IMR-90 (cell line): ENCODE data around the gene ROBO3. TPM values are rescaled to one million over a fixed set of nuclear protein-coding genes. Genes with fewer than 3 reads are reported as not detected.

Experiments used
- ATAC-seq: fragments of 200-7000 bp; cut with Tn5 transposase; 2 replicates; pipeline ENCODE4 v1.9.1; 2020; ENCODE audit warnings: low read depth, mild to moderate bottlenecking, moderate library complexity
- BruUV-seq: library from RNA; stranded (reverse); fragments of 400-500 nt; replicated peaks from 2 replicates; lab custom pipeline; 2021; lab: Mats Ljungman, UMichigan
- CTCF ChIA-PET: fragments of 300-600 bp; formaldehyde crosslinking; extraction: SDS; loops from one replicate; lab custom pipeline; 2021; ENCODE audit warnings: antibody characterized with exemption; lab: Yijun Ruan, JAX
- POLR2A ChIA-PET: fragments of 300-600 bp; sonication (Branson Sonifier 250); formaldehyde crosslinking; loops from one replicate; lab custom pipeline; 2022; ENCODE audit warnings: antibody characterized with exemption; ENCODE audit not compliant: unreplicated experiment; lab: Charles Lee
- DNase-seq: peaks from one replicate; pipeline ENCODE4 v3.0.0; 2013
- H2AFZ ChIP-seq: replicated peaks from 2 replicates; pipeline ENCODE3; 2013; ENCODE audit warnings: low read length, mild to moderate bottlenecking; ENCODE audit not compliant: poor library complexity
- H2AK5ac ChIP-seq: 2 replicates; pipeline ENCODE4 v1.6.1; 2013; ENCODE audit warnings: low read depth, low read length, inconsistent platforms
- H2AK9ac ChIP-seq: replicated peaks from 2 replicates; pipeline ENCODE3; 2013; ENCODE audit warnings: mild to moderate bottlenecking, low read depth, low read length, moderate library complexity; ENCODE audit not compliant: poor library complexity
- H2BK120ac ChIP-seq: 2 replicates; pipeline ENCODE4 v1.6.1; 2013; ENCODE audit warnings: low read depth, low read length, inconsistent platforms
- H2BK15ac ChIP-seq: 3 replicates; pipeline ENCODE4 v1.6.1; 2013; ENCODE audit warnings: low read depth, low read length, inconsistent platforms
- H2BK20ac ChIP-seq: 2 replicates; pipeline ENCODE4 v1.6.1; 2013; ENCODE audit warnings: low read depth, mild to moderate bottlenecking, inconsistent platforms, low read length, moderate library complexity
- H2BK5ac ChIP-seq: 2 replicates; pipeline ENCODE4 v1.6.1; 2013; ENCODE audit warnings: mild to moderate bottlenecking, low read depth, low read length, inconsistent platforms; ENCODE audit not compliant: poor library complexity, severe bottlenecking
- H3K14ac ChIP-seq: replicated peaks from 2 replicates; pipeline ENCODE4 v1.6.1; 2013; ENCODE audit warnings: low read depth, low read length, inconsistent platforms
- H3K18ac ChIP-seq: 2 replicates; pipeline ENCODE4 v1.6.1; 2013; ENCODE audit warnings: low read depth, low read length, control low read depth
- H3K23ac ChIP-seq: 2 replicates; pipeline ENCODE4 v1.6.1; 2013; ENCODE audit warnings: low read depth, low read length, inconsistent platforms
- H3K27ac ChIP-seq: 2 replicates; pipeline ENCODE4 v1.5.1; 2013; ENCODE audit warnings: mild to moderate bottlenecking, control low read depth, low read length; ENCODE audit not compliant: insufficient read depth
- H3K27me3 ChIP-seq: 2 replicates; pipeline ENCODE4 v1.6.1; 2013; ENCODE audit warnings: low read length; ENCODE audit not compliant: control insufficient read depth, insufficient read depth
- H3K36me3 ChIP-seq: 2 replicates; pipeline ENCODE4 v1.6.1; 2013; ENCODE audit warnings: low read length, mixed read lengths; ENCODE audit not compliant: control insufficient read depth, insufficient read depth
- H3K4ac ChIP-seq: 2 replicates; pipeline ENCODE4 v1.6.1; 2013; ENCODE audit warnings: low read depth, low read length, inconsistent platforms
- H3K4me1 ChIP-seq: 2 replicates; pipeline ENCODE4 v1.6.1; 2013; ENCODE audit warnings: low read length, mixed read lengths; ENCODE audit not compliant: control insufficient read depth, insufficient read depth
- H3K4me2 ChIP-seq: 2 replicates; pipeline ENCODE4 v1.6.1; 2013; ENCODE audit warnings: low read depth, mild to moderate bottlenecking, control low read depth, low read length, moderate library complexity
- H3K4me3 ChIP-seq: 2 replicates; pipeline ENCODE4 v1.5.1; 2013; ENCODE audit warnings: low read depth, mild to moderate bottlenecking, control low read depth, low read length, moderate library complexity; ENCODE audit not compliant: insufficient read depth
- H3K56ac ChIP-seq: 2 replicates; pipeline ENCODE4 v1.6.1; 2013; ENCODE audit warnings: low read length, inconsistent platforms; ENCODE audit not compliant: insufficient read depth; ENCODE audit errors: extremely low read depth
- H3K79me1 ChIP-seq, 2 experiments: 2 replicates each; pipeline ENCODE4 v1.6.1; 2013; ENCODE audit warnings: low read length in 2 of 2, inconsistent platforms in 1 of 2, low read depth in 1 of 2
- H3K9ac ChIP-seq: 2 replicates; pipeline ENCODE4 v1.6.1; 2013; ENCODE audit warnings: low read depth, low read length, control low read depth
- H3K9me1 ChIP-seq: 2 replicates; pipeline ENCODE4 v1.6.1; 2013; ENCODE audit warnings: low read length, inconsistent platforms; ENCODE audit not compliant: insufficient read depth
- H3K9me3 ChIP-seq: 2 replicates; pipeline ENCODE4 v1.6.1; 2013; ENCODE audit warnings: low read length; ENCODE audit not compliant: control insufficient read depth, insufficient read depth
- H4K20me1 ChIP-seq: 2 replicates; pipeline ENCODE4 v1.6.1; 2013; ENCODE audit warnings: low read length, inconsistent platforms; ENCODE audit not compliant: insufficient read depth
- H4K5ac ChIP-seq: 2 replicates; pipeline ENCODE4 v1.6.1; 2013; ENCODE audit warnings: mild to moderate bottlenecking, low read depth, low read length, control low read depth
- H4K8ac ChIP-seq, 2 experiments: 2 replicates each; pipeline ENCODE4 v1.6.1; 2013; ENCODE audit warnings: low read depth in 2 of 2, low read length in 2 of 2, control low read depth in 1 of 2, inconsistent platforms in 1 of 2
- H4K91ac ChIP-seq: 2 replicates; pipeline ENCODE4 v1.6.1; 2013; ENCODE audit warnings: low read depth, low read length, inconsistent platforms; ENCODE audit not compliant: insufficient read depth
- FOS ChIP-seq: fragments of 150-350 bp; IDR thresholded peaks from 2 replicates; pipeline ENCODE4 v1.6.1; 2016; ENCODE audit warnings: low read depth, low read length
- RFX5 ChIP-seq: IDR thresholded peaks from 2 replicates; pipeline ENCODE4 v1.8.0; 2012; ENCODE audit warnings: low read depth, mild to moderate bottlenecking, low read length, moderate library complexity
- WGBS, 2 experiments: methylation state at CpG; one replicate each; pipeline versions ENCODE4 v1.1.5 to v1.1.7; 2013; ENCODE audit warnings: missing lambda C conversion rate in 2 of 2; ENCODE audit not compliant: insufficient read length in 1 of 2; ENCODE audit errors: extremely low coverage in 2 of 2; 5-methylcytosine and 5-hydroxymethylcytosine counted together
- dilution Hi-C: fragments of 300-500 bp; cut with HindIII; formaldehyde crosslinking; loops from one replicate; pipeline ENCODE4 v1.14.3; 2018; ENCODE audit warnings: low sequenced_read_pairs; ENCODE audit not compliant: unreplicated experiment
- in situ Hi-C: fragments of 300-500 bp; cut with MboI; formaldehyde crosslinking; loops from 3 replicates; pipeline ENCODE4 v1.14.3; 2019; ENCODE audit warnings: low sequenced_read_pairs, inconsistent platforms, mixed read lengths
- intact Hi-C: fragments of 100-400 bp; cut with micrococcal nuclease; formaldehyde crosslinking; loops from 2 replicates; pipeline ENCODE4 v1.10.0; 2022
- polyA plus RNA-seq, 3 experiments: library from polyadenylated mRNA; depleted of rRNA; stranded (reverse); fragments of >200 nt; gene quantifications; 2 replicates each; pipeline ENCODE4 v1.2.3, GENCODE V29; 2012; ENCODE audit warnings: low replicate concordance in 1 of 3
- total RNA-seq: library from RNA; depleted of rRNA; stranded (reverse); fragments of >200 nt; gene quantifications from 2 replicates; pipeline ENCODE4 v1.2.3, GENCODE V29; 2012

The ROBO3 gene
- total and polyA plus RNA-seq, 2 of the 4 experiments (the other 2 are of a cell fraction), result 12.0 to 54.1 TPM

GRCh38 chr11:124887667-124888013 is 22.4 kb downstream of the ROBO3 start:
- Histone ChIP-seq H3K4me3 (no peak overlapping the region), H3K4me1 (no peaks in the 10 kb centered on the region; the same call in 1 of the 2 replicates), H3K79me1 (no peaks in the 10 kb centered on the region), H4K5ac (no peak overlapping the region), H4K8ac (no peak overlapping the region), H3K23ac (no peak overlapping the region), H2AFZ (no peak overlapping the region), H3K9me1 (no peaks in the 10 kb centered on the region; the same call in 1 of the 2 replicates), H2AK5ac (no peak overlapping the region), H3K4ac (no peak overlapping the region), H3K56ac (no peak overlapping the region), H3K27ac (no peak overlapping the region), H2BK120ac (no peak overlapping the region), H4K20me1 (no peaks in the 10 kb centered on the region), H3K14ac (no peak overlapping the region), H3K9me3 (no peaks in the 10 kb centered on the region), H3K4me2 (no peak overlapping the region), H3K27me3 (no peaks in the 10 kb centered on the region), H2BK20ac (no peak overlapping the region), H3K36me3 (no peaks in the 10 kb centered on the region), H2BK5ac (no peak overlapping the region), H2AK9ac (no peak overlapping the region), H4K91ac (no peak overlapping the region), H3K9ac (no peak overlapping the region), H3K18ac (no peak overlapping the region), H2BK15ac (no peak overlapping the region)
- BruUV-seq, result no TSS peak
- intact Hi-C loops, result no loop called here
- no peak for DNase-seq
- ATAC-seq, result no peak
- TF ChIP-seq RFX5 (no peak), FOS (no peak)
- 33% methylated on average over 1 of the region's 3 CpGs; no CpG with 5 or more reads in 1 of the 2 experiments for WGBS, 2 experiments
- dilution Hi-C loops, result no loop called here
- in situ Hi-C loops, result no loop called here
- ChIA-PET CTCF (interaction anchor here (1.0 kb wide), 1 partner anchor 11 kb away, joined by 3 read pairs; no protein-coding TSS in a partner anchor), POLR2A (no interaction called here)
